ENCODE measurements around the gene ATP5PD. TPM values are rescaled to one million over a fixed set of nuclear protein-coding genes. Genes with fewer than 3 reads are reported as not detected.
A peak's percentile ranks its signal among the peaks of the same experiment; 100 is the strongest.

Gene ATP5PD
- total and polyA plus RNA-seq, 2 donors (not counting 1 experiment from before 2014, with no cell fraction given), result 92.1 to 101 TPM

GRCh38 chr17:75048249-75048878, 1.6 kb upstream of the ATP5PD start:
- ATAC-seq (ENCODE audit: low read depth) (no peak), DNase-seq (no peak)
- intact Hi-C loops (cut with micrococcal nuclease), result loop anchor here (5.0 to 10.0 kb wide), 2 partner anchors 134 to 156 kb away; partner anchors contain the start of genes NUP85 and SUMO2
- ChIA-PET POLR2A (no interaction called here), CTCF (interaction anchor here (0.8 to 2.3 kb wide), 5 partner anchors 12 to 124 kb away, joined by 3 to 6 read pairs (median 4); partner anchors contain the start of gene MRPL58)
- H3K4me3 ChIP-seq (ENCODE audit: control extremely low read depth in 1 of 5, extremely low read depth in 1 of 5, insufficient read depth in 1 of 5, low read depth in 2 of 5, low read length in 4 of 5), result peak overlapping the region in 1 of 5 experiments; percentile 94
- H3K4me3 Mint-ChIP-seq, result peak overlapping the region; percentile 93
- H3K79me2 ChIP-seq (ENCODE audit: control insufficient read depth, insufficient read depth, low read length), result peaks cover 17% of the 10 kb centered on the region
- H3K27ac Mint-ChIP-seq, result peak overlapping the region; percentile 92
- no peaks in the 10 kb centered on the region for H3K9me3 Mint-ChIP-seq (ENCODE audit: insufficient read depth)
- no peak overlapping the region for H2AFZ ChIP-seq (ENCODE audit: insufficient read depth, low read depth, low read length, poor library complexity, severe bottlenecking)
- H3K4me1 Mint-ChIP-seq, result peaks cover 27% of the 10 kb centered on the region
- H3K27ac ChIP-seq (ENCODE audit: low read length in 2 of 2), result no peak overlapping the region
- no peaks in the 10 kb centered on the region for H3K27me3 Mint-ChIP-seq
- peak overlapping the region; percentile 95 for H3K9ac ChIP-seq (ENCODE audit: low read length)
- TF ChIP-seq EZH2 (IDR thresholded peaks at IDR 0.05; ENCODE audit: borderline replicate concordance, insufficient read depth, low read depth, low read length, poor library complexity, severe bottlenecking), result no peak
- TF ChIP-seq, protein P1, sequence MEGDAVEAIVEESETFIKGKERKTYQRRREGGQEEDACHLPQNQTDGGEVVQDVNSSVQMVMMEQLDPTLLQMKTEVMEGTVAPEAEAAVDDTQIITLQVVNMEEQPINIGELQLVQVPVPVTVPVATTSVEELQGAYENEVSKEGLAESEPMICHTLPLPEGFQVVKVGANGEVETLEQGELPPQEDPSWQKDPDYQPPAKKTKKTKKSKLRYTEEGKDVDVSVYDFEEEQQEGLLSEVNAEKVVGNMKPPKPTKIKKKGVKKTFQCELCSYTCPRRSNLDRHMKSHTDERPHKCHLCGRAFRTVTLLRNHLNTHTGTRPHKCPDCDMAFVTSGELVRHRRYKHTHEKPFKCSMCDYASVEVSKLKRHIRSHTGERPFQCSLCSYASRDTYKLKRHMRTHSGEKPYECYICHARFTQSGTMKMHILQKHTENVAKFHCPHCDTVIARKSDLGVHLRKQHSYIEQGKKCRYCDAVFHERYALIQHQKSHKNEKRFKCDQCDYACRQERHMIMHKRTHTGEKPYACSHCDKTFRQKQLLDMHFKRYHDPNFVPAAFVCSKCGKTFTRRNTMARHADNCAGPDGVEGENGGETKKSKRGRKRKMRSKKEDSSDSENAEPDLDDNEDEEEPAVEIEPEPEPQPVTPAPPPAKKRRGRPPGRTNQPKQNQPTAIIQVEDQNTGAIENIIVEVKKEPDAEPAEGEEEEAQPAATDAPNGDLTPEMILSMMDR (IDR thresholded peaks at IDR 0.05), result no peak
- H3K36me3 ChIP-seq (replicated peaks in 1 of 2; ENCODE audit: control extremely low read depth in 1 of 2, control insufficient read depth in 1 of 2, extremely low read depth in 1 of 2, insufficient read depth in 2 of 2, low read length in 1 of 2), result peaks cover 0 to 7% of the 10 kb centered on the region in 2 experiments
- WGBS (ENCODE audit: insufficient coverage), result 63% methylated on average over 3 of the region's 5 CpGs
- no peaks in the 10 kb centered on the region for H4K20me1 ChIP-seq (ENCODE audit: control insufficient read depth, insufficient read depth, low read length, poor library complexity, severe bottlenecking)
- H3K4me2 ChIP-seq (replicated peaks; ENCODE audit: low read depth, low read length, poor library complexity, severe bottlenecking), result peak overlapping the region; percentile 93
- H3K27me3 ChIP-seq (replicated peaks in 1 of 4; ENCODE audit: control extremely low read depth in 1 of 4, control insufficient read depth in 3 of 4, insufficient read depth in 4 of 4, low read length in 3 of 4), result no peaks in the 10 kb centered on the region
- H3K9me3 ChIP-seq (ENCODE audit: control extremely low read depth in 1 of 3, control insufficient read depth in 2 of 3, insufficient read depth in 1 of 3, low read length in 2 of 3), result no peaks in the 10 kb centered on the region
- peaks cover 13 to 16% of the 10 kb centered on the region in 2 donors for H3K4me1 ChIP-seq (ENCODE audit: control insufficient read depth in 2 of 2, insufficient read depth in 2 of 2, low read length in 2 of 2)

Data from B cell (primary cell).